ENCODE results near the gene CACNA2D3.
A peak's percentile ranks its signal among the peaks of the same experiment; 100 is the strongest.

Gene CACNA2D3

GRCh38 chr3:54484334-54484733 is 362.0 kb downstream of the CACNA2D3 start:
- DNase-seq = no peak

- no peak for DNase-seq
These were observed 364.0 kb downstream of the CACNA2D3 start for GRCh38 chr3:54486317-54486716.

- DNase-seq = no peak
These were observed 365.9 kb downstream of the CACNA2D3 start for GRCh38 chr3:54488297-54488696.

GRCh38 chr3:54494209-54494608 is 371.9 kb downstream of the CACNA2D3 start:
- no peak for DNase-seq

- no peak for DNase-seq
These were observed 384.3 kb downstream of the CACNA2D3 start for GRCh38 chr3:54506603-54507002.

- no peak for DNase-seq
These were observed 385.6 kb downstream of the CACNA2D3 start for GRCh38 chr3:54507876-54508460.

GRCh38 chr3:54510506-54510905 is 388.2 kb downstream of the CACNA2D3 start:
- DNase-seq = no peak

- DNase-seq = no peak
These were observed 389.5 kb downstream of the CACNA2D3 start for GRCh38 chr3:54511766-54512365.

- no peak for DNase-seq
These were observed 391.7 kb downstream of the CACNA2D3 start for GRCh38 chr3:54514006-54514405.

GRCh38 chr3:54514416-54514815 is 392.1 kb downstream of the CACNA2D3 start:
- DNase-seq = no peak

GRCh38 chr3:54515441-54516213 is 393.3 kb downstream of the CACNA2D3 start:
- DNase-seq = no peak

GRCh38 chr3:54517424-54517823 is 395.1 kb downstream of the CACNA2D3 start:
- no peak for DNase-seq

GRCh38 chr3:54518011-54518675 is 395.8 kb downstream of the CACNA2D3 start:
- DNase-seq = no peak

GRCh38 chr3:54519493-54519892 is 397.1 kb downstream of the CACNA2D3 start:
- no peak for DNase-seq

GRCh38 chr3:54520060-54520459 is 397.7 kb downstream of the CACNA2D3 start:
- DNase-seq = no peak

- no peak for DNase-seq
These were observed 405.2 kb downstream of the CACNA2D3 start for GRCh38 chr3:54527521-54527920.

GRCh38 chr3:54527953-54528352 is 405.6 kb downstream of the CACNA2D3 start:
- DNase-seq = peak; percentile 30

GRCh38 chr3:54528668-54529067 is 406.3 kb downstream of the CACNA2D3 start:
- DNase-seq = no peak

- no peak for DNase-seq
These were observed 407.7 kb downstream of the CACNA2D3 start for GRCh38 chr3:54530091-54530490.

GRCh38 chr3:54530944-54531343 is 408.6 kb downstream of the CACNA2D3 start:
- no peak for DNase-seq

GRCh38 chr3:54531741-54532140 is 409.4 kb downstream of the CACNA2D3 start:
- DNase-seq = no peak

GRCh38 chr3:54533856-54534255 is 411.5 kb downstream of the CACNA2D3 start:
- no peak for DNase-seq

- no peak for DNase-seq
These were observed 413.3 kb downstream of the CACNA2D3 start for GRCh38 chr3:54535619-54536018.

Measured in fibroblast of skin of back (primary cell).